ENCODE measurements around the gene CCDC196. TPM values are rescaled to one million over a fixed set of nuclear protein-coding genes. Genes with fewer than 3 reads are reported as not detected.
A peak's percentile ranks its signal among the peaks of the same experiment; 100 is the strongest.

The CCDC196 gene
- total and polyA plus RNA-seq, 8 donors: not detected

DNA sequence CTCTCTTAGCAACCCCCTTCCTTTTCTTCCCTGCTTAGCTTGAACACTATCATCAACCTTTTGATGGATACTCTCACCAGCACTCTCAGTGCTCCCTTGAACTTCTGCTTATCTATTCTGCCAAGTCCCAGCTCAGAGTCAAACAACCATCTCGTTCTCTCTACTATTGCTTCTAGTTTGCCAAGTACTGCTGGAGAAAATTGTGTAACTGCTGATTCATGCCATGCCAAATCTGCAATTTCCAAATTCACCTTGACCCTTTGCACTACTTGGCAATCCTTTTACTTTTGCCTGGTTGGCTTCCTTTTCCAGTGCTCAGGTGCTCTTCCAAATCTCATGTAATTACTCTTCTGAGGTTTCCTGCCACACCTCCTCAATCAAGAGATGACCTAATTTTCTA lies 2.8 kb upstream of the CCDC196 start:
- WGBS, 5 donors: 16 to 32% (median 22%) methylated on average over 1 of the region's 1 CpG
- H3K9me3 ChIP-seq: no peaks in the 10 kb centered on the region
- peak overlapping the region in 1 of 5 donors; percentile 54 for H3K27ac ChIP-seq
- H3K4me3 ChIP-seq: no peak overlapping the region
- no peak for DNase-seq
- H3K4me1 ChIP-seq: peaks cover 0 to 11% (median 3%) of the 10 kb centered on the region in 4 donors
- intact Hi-C loops (cut with DNase I; ENCODE audit: low total_unique reads): no loop called here
- no peaks in the 10 kb centered on the region for H3K36me3 ChIP-seq
- H3K27me3 ChIP-seq: no peaks in the 10 kb centered on the region
- TF ChIP-seq EP300 (IDR thresholded peaks at IDR 0.05): no peak
- peak in 1 of 3 donors; percentile 61 for TF ChIP-seq POLR2AphosphoS5 (IDR thresholded peaks at IDR 0.05)

DNA sequence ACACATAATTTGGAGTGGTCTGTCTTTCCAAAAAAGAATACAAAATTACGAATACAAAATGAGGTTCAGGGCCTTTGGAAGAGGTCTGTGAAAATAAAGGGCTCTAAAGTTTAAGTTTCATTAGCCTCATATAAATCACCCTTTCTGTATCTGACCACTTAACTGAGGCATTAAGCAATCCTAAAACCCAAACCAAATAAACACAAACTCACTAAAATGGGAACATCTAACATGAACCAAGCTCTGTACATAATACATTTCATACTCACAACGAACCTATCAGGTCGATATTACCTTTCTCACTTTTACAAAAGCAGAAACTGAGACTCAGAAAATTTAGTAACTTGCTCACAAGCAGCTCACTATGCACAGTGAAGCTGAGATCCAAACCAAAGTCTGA lies 1.1 kb upstream of the CCDC196 start:
- H3K4me3 ChIP-seq: no peak overlapping the region
- H3K36me3 ChIP-seq: no peaks in the 10 kb centered on the region
- no peak for TF ChIP-seq POLR2AphosphoS5 (IDR thresholded peaks at IDR 0.05)
- TF ChIP-seq EP300 (IDR thresholded peaks at IDR 0.05): no peak
- TF ChIP-seq, protein P1, sequence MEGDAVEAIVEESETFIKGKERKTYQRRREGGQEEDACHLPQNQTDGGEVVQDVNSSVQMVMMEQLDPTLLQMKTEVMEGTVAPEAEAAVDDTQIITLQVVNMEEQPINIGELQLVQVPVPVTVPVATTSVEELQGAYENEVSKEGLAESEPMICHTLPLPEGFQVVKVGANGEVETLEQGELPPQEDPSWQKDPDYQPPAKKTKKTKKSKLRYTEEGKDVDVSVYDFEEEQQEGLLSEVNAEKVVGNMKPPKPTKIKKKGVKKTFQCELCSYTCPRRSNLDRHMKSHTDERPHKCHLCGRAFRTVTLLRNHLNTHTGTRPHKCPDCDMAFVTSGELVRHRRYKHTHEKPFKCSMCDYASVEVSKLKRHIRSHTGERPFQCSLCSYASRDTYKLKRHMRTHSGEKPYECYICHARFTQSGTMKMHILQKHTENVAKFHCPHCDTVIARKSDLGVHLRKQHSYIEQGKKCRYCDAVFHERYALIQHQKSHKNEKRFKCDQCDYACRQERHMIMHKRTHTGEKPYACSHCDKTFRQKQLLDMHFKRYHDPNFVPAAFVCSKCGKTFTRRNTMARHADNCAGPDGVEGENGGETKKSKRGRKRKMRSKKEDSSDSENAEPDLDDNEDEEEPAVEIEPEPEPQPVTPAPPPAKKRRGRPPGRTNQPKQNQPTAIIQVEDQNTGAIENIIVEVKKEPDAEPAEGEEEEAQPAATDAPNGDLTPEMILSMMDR (IDR thresholded peaks at IDR 0.05): no peak
- no peak for TF ChIP-seq POLR2A (IDR thresholded peaks at IDR 0.05)
- H3K27me3 ChIP-seq: no peaks in the 10 kb centered on the region
- no peak overlapping the region for H3K27ac ChIP-seq
- no peak for DNase-seq
- peaks cover 0 to 11% (median 3%) of the 10 kb centered on the region in 4 donors for H3K4me1 ChIP-seq
- intact Hi-C loops (cut with DNase I; ENCODE audit: low total_unique reads): no loop called here
- no peaks in the 10 kb centered on the region for H3K9me3 ChIP-seq
- 43 to 86% (median 73%) methylated on average over 3 of the region's 3 CpGs for WGBS, 5 donors

- H3K27ac ChIP-seq: no peak overlapping the region
- H3K27me3 ChIP-seq: no peaks in the 10 kb centered on the region
- H3K4me1 ChIP-seq: peaks cover 0 to 11% (median 3%) of the 10 kb centered on the region in 4 donors
- no peaks in the 10 kb centered on the region for H3K36me3 ChIP-seq
- DNase-seq: no peak
- no peaks in the 10 kb centered on the region for H3K9me3 ChIP-seq
- no peak overlapping the region for H3K4me3 ChIP-seq
- intact Hi-C loops (cut with DNase I; ENCODE audit: low total_unique reads): no loop called here
- TF ChIP-seq EP300 (IDR thresholded peaks at IDR 0.05) (no peak), POLR2A (IDR thresholded peaks at IDR 0.05) (no peak), POLR2AphosphoS5 (IDR thresholded peaks at IDR 0.05) (no peak)
- TF ChIP-seq, protein P1 (IDR thresholded peaks at IDR 0.05): no peak
- WGBS, 5 donors: 62 to 72% (median 70%) methylated on average over 2 of the region's 2 CpGs
Measured at GRCh38 chr14:66487164-66487563, 993 bp downstream of the CCDC196 start.

GRCh38 chr14:66490143-66491111 lies 4.3 kb downstream of the CCDC196 start:
- H3K36me3 ChIP-seq: no peaks in the 10 kb centered on the region
- no peak overlapping the region for H3K4me3 ChIP-seq
- no peak overlapping the region for H3K27ac ChIP-seq
- H3K27me3 ChIP-seq: no peaks in the 10 kb centered on the region
- intact Hi-C loops (cut with DNase I; ENCODE audit: low total_unique reads): no loop called here
- no peaks in the 10 kb centered on the region for H3K9me3 ChIP-seq
- DNase-seq: no peak
- H3K4me1 ChIP-seq: peaks cover 0 to 4% (median 1%) of the 10 kb centered on the region in 4 donors
- TF ChIP-seq POLR2AphosphoS5 (IDR thresholded peaks at IDR 0.05) (no peak), EP300 (IDR thresholded peaks at IDR 0.05) (no peak), POLR2A (IDR thresholded peaks at IDR 0.05) (no peak)
- TF ChIP-seq, protein P1 (IDR thresholded peaks at IDR 0.05): no peak
- WGBS, 5 donors: 76 to 85% (median 82%) methylated on average over 3 of the region's 3 CpGs

- no peak for DNase-seq
- no peak overlapping the region for H3K27ac ChIP-seq
- no peak for TF ChIP-seq POLR2AphosphoS5 (IDR thresholded peaks at IDR 0.05)
- TF ChIP-seq, protein P1 (IDR thresholded peaks at IDR 0.05): no peak
- no peak for TF ChIP-seq EP300 (IDR thresholded peaks at IDR 0.05)
- no peak for TF ChIP-seq POLR2A (IDR thresholded peaks at IDR 0.05)
- H3K27me3 ChIP-seq: no peaks in the 10 kb centered on the region
- H3K4me3 ChIP-seq: no peak overlapping the region
- no peaks in the 10 kb centered on the region for H3K9me3 ChIP-seq
- intact Hi-C loops (cut with DNase I; ENCODE audit: low total_unique reads): no loop called here
- H3K36me3 ChIP-seq: no peaks in the 10 kb centered on the region
- peaks cover 0 to 23% (median 9%) of the 10 kb centered on the region in 4 donors for H3K4me1 ChIP-seq
Measured at GRCh38 chr14:66493750-66494149, 7.6 kb downstream of the CCDC196 start.

Measured in stomach (tissue), 9 donors.